HG03103 (cell line): ENCODE measurements around the gene CES4A.

Source experiments
- ATAC-seq: cut with Tn5 transposase; IDR thresholded peaks from one replicate; pipeline ENCODE4 v1.9.1; 2021; ENCODE audit warnings: low read depth; ENCODE audit not compliant: unreplicated experiment

CES4A gene

GRCh38 chr16:67017810-67018488 lies 29.6 kb downstream of the CES4A start:
- peak; percentile 74 for ATAC-seq

DNA sequence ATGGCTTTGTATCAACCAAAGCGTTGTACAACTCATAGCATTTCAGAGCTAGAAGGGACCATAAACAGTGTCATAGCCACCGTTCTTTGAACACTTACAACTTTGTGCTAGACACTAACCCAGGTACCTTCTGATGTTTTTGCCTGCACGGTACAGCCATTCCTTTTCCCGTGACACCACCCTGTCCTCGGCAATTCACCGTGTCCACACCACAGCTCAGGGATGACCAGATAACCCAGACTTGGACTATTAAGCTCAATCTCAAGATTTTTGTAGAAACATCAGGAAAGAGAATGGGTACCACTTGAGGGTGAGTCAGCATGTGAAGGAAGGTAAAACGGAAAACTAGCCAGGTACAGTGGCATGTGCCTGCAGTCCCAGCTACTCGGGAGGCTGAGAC lies 30.8 kb downstream of the CES4A start:
- no peak for ATAC-seq

DNA sequence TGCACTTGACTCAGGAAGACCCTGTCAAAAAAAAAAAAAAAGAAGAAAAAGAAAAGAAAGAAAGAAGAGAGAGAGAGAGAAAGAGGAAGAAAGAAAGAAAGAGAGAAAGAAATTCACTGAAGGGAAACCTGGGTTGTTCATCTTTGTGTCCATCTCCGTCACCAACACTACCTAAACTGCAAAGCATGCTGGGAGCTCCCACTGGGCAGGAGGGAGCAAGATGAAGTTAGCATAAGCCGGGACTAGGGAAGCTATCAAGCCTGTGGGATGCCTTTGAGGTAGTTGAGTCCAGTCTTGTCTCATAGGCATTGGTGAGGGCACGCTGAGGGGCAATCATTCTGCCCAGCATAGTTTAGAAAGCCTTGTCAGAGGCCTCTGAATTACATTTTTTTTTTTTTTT lies 32.9 kb downstream of the CES4A start:
- ATAC-seq = no peak

- no peak for ATAC-seq
Measured at GRCh38 chr16:67022531-67023214, 34.3 kb downstream of the CES4A start.

DNA sequence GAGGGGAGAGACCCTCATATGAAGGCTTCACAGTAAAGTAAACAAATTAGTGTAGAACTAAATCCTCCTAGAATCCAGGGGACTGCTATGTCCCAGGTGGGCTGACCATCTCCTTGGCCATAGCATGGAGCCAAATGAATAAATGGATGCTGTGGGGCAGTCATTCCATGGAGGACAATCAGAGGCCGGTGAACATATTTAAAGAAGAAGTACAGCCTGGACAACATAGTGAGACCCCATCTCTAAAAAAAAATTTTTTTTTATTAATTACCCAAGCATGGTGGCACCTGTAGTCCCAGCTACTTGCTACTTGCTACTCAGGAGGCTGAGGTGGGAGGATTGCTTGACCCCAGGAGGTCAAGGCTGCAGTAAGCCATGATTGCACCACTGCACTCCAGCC lies 35.3 kb downstream of the CES4A start:
- ATAC-seq = no peak

DNA sequence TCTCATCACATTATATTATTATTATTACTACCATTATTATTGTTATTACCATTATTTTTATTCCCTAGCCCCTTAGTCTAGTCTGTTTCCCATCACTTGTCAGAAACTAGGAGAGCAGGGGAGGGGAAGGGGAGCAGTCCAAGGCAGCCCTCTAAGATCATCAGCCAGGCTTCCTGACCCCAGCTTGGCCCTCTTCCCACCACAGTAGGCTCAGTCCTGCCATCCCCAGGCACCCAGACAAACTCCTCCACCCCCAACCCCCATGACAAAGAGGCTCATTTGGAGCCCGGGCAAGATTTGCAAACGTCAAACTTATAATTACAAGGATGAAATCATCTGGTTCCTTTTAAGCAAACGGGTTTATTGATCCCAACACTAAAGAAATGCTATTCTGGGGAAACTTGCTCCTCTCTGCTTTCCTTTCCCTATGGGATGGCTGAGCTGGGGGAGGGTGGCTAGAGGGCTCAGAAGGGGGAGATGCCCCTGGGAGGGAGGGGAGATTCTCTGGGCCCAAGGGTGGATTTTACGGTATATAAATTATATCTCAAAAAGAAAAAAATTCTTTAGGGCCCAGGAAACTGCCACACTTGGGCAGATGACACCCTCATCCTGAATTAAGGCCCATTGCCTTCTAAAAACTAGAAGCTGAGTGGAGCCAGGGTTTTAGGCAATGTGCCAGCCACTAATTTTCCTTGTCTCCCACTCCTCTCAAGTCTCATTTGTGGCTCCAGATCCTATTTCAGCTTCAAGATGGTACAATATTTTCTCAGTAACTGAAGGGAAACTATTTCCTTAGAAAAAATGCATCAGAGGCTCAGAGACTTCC lies 36.2 kb downstream of the CES4A start:
- ATAC-seq = no peak

GRCh38 chr16:67025210-67025550 lies 36.8 kb downstream of the CES4A start:
- ATAC-seq = no peak

- ATAC-seq = no peak
Measured at GRCh38 chr16:67026570-67026969, 38.2 kb downstream of the CES4A start.

DNA sequence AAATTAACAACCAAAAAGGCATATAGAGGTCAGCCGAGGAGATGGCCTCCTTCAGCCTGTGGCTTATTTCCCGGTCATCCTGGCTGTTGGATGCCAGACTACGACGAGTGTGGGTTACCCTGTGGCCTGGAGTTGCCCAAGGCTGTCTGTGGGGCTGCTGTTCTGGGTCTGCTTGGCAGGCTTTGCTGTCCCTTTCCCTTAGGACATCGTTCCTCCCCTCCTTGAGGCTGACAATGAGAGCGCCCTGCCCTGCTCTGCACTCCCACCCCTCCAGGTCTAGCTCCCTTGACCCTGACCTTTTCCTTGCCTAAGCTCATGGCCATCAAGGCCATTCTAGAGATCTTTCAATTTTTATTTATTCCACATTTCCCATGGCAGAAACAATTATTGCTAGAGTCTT lies 38.7 kb downstream of the CES4A start:
- ATAC-seq = no peak

DNA sequence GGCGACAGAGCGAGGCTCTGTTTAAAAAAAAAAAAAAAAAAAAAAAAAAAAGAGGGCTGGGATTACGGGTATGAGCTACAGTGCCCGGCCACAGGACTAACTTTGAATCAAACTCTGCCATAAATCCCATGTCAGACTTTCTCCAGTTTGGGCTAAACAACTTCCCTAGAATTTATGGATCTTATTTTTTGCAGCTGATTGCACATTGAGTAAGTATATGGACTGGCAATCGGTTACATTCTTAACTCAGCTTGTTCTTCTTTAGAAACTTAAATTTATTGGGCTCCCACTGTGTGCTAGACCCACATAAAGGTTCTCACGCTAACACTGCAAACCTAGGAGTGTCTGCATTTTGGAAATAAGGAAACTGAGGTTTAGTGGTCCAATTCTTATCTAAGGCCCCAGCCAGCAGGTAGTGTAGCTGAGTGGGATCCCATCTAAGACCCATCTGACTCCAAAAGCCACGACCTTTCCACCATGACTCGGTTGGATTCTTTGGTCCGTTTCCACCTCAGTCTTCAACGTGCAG lies 39.8 kb downstream of the CES4A start:
- ATAC-seq = no peak

- peak; percentile 75 for ATAC-seq
Measured at GRCh38 chr16:67028696-67029253, 40.4 kb downstream of the CES4A start, which contains the start of gene CBFB. CBFB (plus strand) TSS chr16:67029149; CDS start chr16:67029408, 259 bp downstream.

GRCh38 chr16:67029254-67030096 lies 41.1 kb downstream of the CES4A start:
- peak; percentile 44 for ATAC-seq

GRCh38 chr16:67030221-67030962 lies 42.0 kb downstream of the CES4A start:
- ATAC-seq = no peak

DNA sequence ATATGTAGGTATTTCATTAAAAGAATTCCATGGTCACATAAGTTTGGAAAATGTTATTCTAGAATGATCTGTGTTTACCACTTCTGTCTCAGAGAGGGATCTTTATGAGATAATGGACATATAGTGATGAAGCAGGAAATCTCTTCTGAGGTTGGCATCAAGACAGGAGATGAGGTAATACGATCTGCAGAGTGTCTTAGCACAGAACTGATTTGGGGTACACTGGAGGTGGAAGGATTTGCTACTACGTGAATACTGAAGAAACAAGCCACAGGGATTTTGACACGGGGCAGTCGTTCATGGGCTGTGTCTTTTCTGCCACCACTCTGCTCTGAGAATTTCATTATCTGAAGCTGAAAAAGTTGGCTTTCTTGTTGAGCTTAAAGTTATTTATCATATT lies 46.1 kb downstream of the CES4A start:
- no peak for ATAC-seq

DNA sequence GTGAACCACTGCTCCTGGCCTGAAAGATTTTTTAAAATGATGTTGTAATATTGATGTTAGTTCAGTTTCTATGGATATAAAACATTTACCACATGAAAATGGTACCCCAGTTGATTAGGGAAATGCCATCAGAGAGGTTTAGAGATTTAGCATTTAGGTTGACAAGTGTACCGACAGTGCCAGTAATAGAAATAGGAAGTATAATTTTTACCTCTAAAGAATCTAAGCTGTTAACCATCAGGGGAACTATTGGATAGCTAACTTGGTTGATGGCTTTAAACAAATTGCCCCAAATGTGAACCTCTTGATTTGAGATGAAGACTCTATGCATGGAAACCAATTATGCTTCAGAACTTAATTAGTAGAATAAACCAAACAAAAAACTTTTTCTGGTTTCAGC lies 47.0 kb downstream of the CES4A start:
- ATAC-seq = no peak

DNA sequence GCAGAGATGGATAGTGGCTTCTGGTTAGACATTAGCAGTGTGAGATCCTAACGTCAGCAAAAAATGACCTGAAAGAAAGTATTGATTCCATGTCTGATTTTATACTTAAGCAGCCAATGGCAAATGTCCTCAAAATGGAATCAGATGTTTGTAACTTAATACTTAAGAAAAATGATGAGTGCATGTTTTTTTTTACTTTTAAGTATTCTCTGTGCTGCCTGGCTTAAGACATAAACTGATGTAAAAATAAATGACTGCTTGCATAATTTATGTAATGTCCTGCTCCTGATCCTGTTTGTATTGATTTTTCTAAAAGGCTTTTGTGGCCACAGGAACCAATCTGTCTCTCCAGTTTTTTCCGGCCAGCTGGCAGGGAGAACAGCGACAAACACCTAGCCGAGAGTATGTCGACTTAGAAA lies 47.9 kb downstream of the CES4A start:
- ATAC-seq = no peak

- no peak for ATAC-seq
Measured at GRCh38 chr16:67039260-67040020, 51.1 kb downstream of the CES4A start.

GRCh38 chr16:67040166-67040565 lies 51.8 kb downstream of the CES4A start:
- ATAC-seq = no peak

DNA sequence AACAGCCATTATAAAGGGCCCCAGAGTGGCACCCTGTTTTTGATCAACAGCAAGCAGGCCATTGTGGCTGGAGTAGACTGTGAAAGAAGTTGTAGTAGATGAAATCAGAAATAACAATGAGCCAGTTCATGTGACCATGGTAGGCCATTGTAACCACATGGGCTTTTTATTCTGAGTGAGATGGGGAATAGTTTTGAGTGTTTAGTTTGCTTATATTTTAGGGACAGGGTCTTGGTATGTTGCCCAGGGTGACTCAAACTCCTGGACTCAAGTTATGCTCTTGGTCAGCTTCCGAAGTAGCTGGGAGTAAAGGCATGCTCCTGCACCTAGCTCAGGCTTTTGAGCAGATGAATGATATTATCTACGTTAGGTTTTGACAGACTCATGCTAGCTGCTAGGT lies 52.5 kb downstream of the CES4A start:
- no peak for ATAC-seq
